Ishikawa (cell line): Measurements from ENCODE around the gene CACNA1D.

Experiments
- CEBPB ChIP-seq: IDR thresholded peaks from 2 replicates; pipeline ENCODE4 v1.6.1; 2012
- CREB1 ChIP-seq: IDR thresholded peaks from 2 replicates; pipeline ENCODE4 v1.6.1; 2012; ENCODE audit warnings: low read depth
- EGR1 ChIP-seq: IDR thresholded peaks from 2 replicates; pipeline ENCODE4 v1.6.1; 2012
- EP300 ChIP-seq: IDR thresholded peaks from 2 replicates; pipeline ENCODE4 v1.6.1; 2012; ENCODE audit warnings: borderline replicate concordance
- FOXM1 ChIP-seq: IDR thresholded peaks from 2 replicates; pipeline ENCODE4 v1.6.1; 2012; ENCODE audit warnings: low read depth, borderline replicate concordance
- MAX ChIP-seq: IDR thresholded peaks from 2 replicates; pipeline ENCODE4 v1.6.1; 2012
- NFIC ChIP-seq: IDR thresholded peaks from 2 replicates; pipeline ENCODE4 v1.6.1; 2012
- RAD21 ChIP-seq: IDR thresholded peaks from 2 replicates; pipeline ENCODE4 v1.6.1; 2012; ENCODE audit warnings: low read depth
- REST ChIP-seq: IDR thresholded peaks from 2 replicates; pipeline ENCODE4 v1.6.1; 2012; ENCODE audit warnings: low read depth, mild to moderate bottlenecking
- TAF1 ChIP-seq: IDR thresholded peaks from 2 replicates; pipeline ENCODE4 v1.6.1; 2012; ENCODE audit warnings: low read depth, mild to moderate bottlenecking
- TCF12 ChIP-seq: IDR thresholded peaks from 2 replicates; pipeline ENCODE4 v1.6.1; 2012; ENCODE audit warnings: low read depth
- TEAD4 ChIP-seq: IDR thresholded peaks from 2 replicates; pipeline ENCODE4 v1.6.1; 2012
- YY1 ChIP-seq: IDR thresholded peaks from 2 replicates; pipeline ENCODE4 v1.6.1; 2012; ENCODE audit warnings: low read depth
- ZBTB7A ChIP-seq: IDR thresholded peaks from 2 replicates; pipeline ENCODE4 v1.6.1; 2012; ENCODE audit warnings: low read depth
- TF ChIP-seq, protein P1 (sequence below): IDR thresholded peaks from 2 replicates; pipeline ENCODE4 v1.6.1; 2012

Gene CACNA1D

DNA sequence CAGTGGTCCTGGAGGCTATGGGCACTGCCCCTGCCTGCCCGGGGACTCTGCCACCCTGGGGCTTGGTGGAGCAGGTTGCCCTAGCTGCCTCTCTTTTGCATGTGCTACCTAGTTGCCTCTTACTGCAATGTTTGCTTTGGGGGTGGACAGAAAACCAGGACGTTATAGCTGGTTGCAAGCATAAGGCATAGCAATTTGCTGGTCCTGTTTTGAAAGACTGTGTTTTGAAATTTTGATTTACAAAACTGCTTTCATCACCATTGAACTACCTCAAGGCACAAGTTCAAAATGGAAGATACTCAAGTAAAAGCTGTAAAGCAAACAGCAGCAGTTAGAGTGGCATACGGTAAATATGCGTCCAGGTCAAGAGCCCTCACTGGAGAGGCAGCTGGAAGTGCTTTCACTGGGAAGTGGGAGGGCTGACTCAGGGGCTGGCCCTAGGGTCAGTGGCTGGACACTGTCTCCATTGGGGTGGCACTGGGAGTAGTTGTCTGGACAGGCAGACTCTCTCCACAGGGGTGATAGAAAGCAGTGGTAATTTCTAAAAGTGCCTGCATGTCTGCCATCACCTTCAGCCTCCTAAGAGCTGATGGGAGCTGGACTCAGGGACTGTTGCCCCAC, 213.7 kb downstream of the CACNA1D start:
- TF ChIP-seq ZBTB7A (no peak), FOXM1 (no peak), CEBPB (no peak), YY1 (no peak), EP300 (no peak), NFIC (no peak), TCF12 (no peak), TEAD4 (no peak), TAF1 (no peak), RAD21 (no peak), REST (no peak), CREB1 (no peak)

DNA sequence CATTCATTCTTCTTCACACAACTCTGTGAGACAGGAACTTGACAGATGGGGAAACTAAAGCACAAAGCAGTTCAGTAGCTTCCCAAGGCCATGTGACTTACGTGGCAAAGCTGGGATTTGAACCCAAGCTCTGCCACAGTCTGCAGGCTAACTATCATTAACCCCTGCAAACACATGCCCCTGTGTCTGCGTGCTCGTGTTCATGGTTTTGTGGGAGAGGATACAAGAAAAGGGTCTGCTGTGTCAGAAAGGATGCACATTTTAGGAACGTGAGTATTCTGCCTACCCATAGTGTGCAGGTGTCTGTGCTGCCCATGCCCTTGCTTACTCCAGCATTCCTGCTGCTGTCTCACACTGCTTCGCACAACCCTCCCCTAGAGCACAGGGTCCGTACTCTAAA, 214.8 kb downstream of the CACNA1D start:
- TF ChIP-seq TEAD4 (no peak), CEBPB (no peak), RAD21 (no peak), EP300 (no peak), TAF1 (no peak), REST (no peak), EGR1 (no peak), NFIC (no peak), MAX (no peak), ZBTB7A (no peak), YY1 (no peak), TCF12 (no peak), CREB1 (no peak), FOXM1 (no peak)
- TF ChIP-seq, protein P1, sequence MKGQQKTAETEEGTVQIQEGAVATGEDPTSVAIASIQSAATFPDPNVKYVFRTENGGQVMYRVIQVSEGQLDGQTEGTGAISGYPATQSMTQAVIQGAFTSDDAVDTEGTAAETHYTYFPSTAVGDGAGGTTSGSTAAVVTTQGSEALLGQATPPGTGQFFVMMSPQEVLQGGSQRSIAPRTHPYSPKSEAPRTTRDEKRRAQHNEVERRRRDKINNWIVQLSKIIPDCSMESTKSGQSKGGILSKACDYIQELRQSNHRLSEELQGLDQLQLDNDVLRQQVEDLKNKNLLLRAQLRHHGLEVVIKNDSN: no peak

- TF ChIP-seq MAX: peak; percentile 41; the same call in 1 of the 2 replicates
- no peak for TF ChIP-seq CREB1
- peak; percentile 87 for TF ChIP-seq RAD21
- peak; percentile 49; the same call in 1 of the 2 replicates for TF ChIP-seq YY1
Observed at GRCh38 chr3:53709860-53710674, 215.7 kb downstream of the CACNA1D start.

DNA sequence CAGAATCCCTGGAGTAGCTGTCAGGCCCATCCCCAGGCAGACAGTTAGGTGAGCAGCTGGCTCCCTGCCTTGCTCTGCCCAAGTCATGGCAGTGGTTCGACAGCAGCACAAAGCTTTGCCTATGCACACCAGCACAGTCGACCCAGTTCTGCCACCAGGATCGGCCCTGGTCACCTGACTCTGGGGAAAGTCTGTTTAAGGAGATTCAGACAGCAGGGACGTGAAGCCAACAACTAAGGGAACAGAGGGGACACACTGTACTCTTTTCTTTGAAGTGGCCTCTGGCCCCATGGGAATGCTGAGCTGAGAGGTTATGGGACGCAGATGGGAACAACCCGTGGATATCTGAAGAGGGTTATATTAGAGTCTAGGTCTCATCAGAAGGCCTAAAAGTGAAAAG, 217.0 kb downstream of the CACNA1D start:
- TF ChIP-seq RAD21 (no peak), CEBPB (no peak), NFIC (no peak), TAF1 (no peak)

GRCh38 chr3:53712817-53713388, 218.5 kb downstream of the CACNA1D start:
- TF ChIP-seq ZBTB7A (no peak), CREB1 (no peak), NFIC (no peak), TEAD4 (no peak), MAX (no peak), REST (no peak), FOXM1 (no peak), CEBPB (no peak), EP300 (no peak), YY1 (no peak), TAF1 (no peak), RAD21 (no peak), EGR1 (no peak), TCF12 (no peak)
- TF ChIP-seq, protein P1: no peak
